T-helper 1 cell (primary cell): ENCODE measurements around the gene MECP2.
A peak's percentile ranks its signal among the peaks of the same experiment; 100 is the strongest.

ENCODE experiments used
- DNase-seq, 5 donors: peaks; one replicate each; pipeline ENCODE4 v3.0.0-alpha.2; 2012 to 2020

The MECP2 gene

DNA sequence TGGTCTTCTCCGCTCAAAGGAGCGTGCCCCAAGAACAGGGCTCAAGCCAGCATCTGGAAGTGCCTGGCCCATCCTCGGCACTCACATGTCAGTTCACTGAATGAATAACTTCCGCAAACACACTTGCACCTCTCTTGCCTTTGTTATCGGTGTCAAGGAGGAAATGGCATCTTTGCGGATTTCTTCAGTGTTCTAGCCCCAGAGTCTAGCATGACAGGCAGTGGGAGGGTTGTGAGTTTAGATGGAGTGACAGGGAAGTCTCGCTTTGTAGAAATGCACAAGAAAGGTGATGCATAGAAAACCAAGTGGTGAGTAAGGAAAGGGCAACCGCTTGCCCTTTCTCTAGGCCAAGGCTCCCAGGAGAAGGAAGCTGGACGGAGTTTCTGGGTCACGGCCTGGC lies 17.6 kb upstream of the MECP2 start:
- DNase-seq, result no peak

DNA sequence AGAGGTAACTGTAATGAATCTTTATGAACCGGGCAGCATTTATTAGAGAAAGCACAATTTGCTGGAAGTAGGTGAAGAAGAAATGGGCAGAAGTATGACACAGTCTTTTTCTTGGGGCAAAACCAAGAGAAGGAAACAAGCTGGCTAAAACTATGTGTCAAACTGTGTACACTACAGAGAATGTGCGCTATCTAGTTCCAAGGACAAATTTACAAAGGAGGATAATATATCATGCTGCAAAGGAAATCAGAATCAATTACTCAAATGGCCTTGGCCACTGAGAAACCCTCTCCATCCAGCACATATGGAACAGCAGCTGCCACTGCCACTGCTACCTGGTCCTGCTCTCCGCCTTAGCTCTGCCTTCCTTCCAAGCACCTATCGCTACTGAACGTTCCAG lies 17.1 kb upstream of the MECP2 start:
- DNase-seq, result no peak

DNA sequence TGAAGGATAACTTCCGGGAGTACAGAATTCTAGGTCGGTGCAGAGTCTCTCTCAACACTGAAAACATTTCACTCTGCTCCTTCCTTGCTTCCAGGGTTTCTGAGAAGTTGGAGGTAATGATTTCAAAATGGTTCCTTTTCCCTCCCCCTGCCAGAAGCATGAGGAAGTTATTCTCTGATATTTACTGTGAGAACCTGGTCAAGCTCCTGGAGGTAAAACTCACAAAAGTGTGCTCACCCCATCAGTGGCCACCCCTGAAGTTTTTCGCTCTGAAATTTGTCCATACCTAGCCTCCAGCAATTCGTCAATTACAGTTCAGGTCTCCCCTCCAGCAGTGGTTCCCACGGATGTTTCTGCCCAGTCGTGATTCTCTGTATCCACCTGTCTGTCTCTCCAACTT lies 16.2 kb upstream of the MECP2 start:
- DNase-seq, result no peak

DNA sequence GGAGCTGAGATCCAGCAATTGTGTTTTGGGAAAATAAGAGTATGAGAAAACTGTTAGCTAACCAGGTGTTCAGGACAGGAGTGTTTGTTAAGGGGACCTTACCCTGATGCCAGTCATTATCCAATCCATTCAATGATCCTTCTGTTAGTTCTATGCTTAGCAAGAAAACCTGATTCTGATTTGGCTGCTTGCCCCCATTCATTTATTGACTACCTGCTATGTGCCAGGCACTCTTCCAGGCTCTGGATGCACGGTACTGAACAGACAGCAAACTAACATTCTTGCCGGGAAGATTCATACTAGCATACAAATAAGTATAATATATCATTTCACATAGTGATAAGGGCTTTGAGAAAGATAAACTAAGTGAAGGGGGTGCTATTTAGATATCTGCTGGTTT lies 1.0 kb upstream of the MECP2 start:
- DNase-seq, result no peak

DNA sequence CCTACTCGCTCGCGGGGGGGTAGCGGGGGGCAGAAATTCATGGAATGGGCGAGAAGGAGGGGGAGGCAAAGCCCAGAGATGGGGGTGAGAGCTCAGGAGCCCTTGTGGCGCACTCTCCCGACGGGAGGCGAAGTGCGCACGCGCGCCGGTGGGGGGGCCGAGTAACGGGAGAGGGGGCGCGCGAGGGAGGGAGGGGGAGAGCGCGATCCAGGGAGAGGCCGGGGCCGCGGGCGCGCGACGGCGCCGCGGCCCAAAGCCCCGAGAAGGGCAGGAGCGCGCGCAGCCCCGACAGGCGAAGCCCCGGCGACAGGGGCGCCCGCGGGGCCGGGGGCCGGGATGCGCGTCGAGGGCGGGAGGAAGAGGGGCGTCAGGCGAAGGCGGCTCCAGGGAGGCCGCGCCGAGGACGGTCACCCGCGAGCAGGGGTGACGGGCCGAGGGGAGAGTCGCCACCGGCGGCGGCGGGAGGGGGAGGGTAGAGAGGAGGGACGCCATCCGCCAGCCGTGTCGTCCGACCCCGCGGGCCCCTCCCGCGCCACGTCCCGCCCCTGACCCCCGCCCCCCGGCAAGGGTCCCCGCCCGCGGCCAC lies 421 bp downstream of the MECP2 start:
- peak; percentile 56 to 69 (median 59) for DNase-seq

DNA sequence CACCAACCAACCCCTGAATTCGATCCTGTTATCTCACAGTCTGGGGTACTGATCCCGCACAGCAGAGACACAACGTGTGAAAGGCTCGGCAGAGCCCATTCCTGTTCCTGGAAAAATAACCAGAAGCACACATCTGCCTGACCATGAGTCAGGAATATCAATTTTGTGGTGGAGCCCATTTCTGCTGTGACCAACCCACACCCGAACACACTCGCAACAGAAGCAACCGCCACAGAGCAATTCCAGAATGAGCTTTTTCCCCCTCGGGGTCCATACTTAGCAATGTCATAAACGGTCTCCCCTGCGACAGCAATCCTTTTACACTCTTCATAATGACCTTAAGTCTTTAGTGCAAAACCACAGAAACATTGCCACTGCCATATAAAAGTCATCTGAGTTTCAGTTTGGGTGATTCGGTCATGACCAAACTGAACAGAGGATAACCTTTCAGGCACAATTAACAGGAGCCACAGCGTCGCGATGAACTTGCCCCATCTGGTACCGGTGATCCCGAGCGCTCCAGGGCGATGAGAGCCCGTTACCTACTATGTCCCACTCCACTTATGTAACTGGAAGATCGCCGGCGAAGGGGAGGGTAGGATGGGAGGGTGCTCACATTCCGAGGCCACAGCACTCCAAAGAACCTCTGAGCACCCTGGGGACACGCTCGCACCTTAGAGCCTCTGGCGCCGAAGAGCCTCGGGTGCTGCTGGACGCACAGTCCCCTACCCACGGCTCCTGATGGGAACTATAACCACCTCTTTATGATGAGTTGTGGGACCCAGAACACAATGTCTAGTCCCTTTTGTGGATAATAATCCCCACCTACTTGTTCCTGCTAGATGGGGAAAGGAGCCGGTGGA lies 1.1 kb downstream of the MECP2 start:
- peak in 1 of 5 donors; percentile 32 for DNase-seq

DNA sequence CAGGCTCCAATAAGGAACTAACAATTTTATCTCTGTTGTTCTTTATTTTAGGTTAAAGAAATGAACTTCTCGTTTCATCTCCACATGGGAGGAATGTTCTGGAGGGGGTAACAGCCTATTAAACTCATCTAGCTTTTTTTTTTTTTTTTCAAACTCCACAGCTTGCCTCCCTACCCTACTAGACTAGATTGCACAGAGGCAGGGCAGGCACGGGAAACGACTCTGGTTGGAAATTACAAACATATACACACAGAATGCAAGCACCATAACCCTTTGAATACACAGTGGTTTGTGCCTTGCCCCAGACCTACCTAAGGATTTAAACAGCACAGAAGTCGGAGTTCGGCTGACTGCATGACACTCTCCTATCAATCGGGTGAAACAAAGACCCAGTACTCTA lies 2.7 kb downstream of the MECP2 start:
- DNase-seq, result no peak

DNA sequence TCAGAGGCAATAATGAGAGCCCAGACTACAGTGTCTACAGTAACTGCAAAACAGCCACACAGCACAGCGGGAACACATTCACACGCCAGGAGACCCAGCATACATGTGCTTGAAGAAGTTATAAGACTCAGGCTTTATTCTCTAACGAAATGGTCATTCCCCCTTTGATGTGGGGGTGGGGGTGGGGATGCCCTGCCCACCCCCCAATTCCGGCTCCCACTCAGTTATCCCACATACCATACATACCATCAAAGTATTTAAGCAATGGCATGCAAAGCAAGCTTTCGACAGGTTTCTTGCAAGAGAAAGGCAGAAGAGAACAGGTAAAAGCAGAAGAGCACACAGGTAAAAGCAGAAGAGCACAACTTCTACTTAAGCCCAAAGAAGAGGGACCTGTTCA lies 3.6 kb downstream of the MECP2 start:
- no peak for DNase-seq

DNA sequence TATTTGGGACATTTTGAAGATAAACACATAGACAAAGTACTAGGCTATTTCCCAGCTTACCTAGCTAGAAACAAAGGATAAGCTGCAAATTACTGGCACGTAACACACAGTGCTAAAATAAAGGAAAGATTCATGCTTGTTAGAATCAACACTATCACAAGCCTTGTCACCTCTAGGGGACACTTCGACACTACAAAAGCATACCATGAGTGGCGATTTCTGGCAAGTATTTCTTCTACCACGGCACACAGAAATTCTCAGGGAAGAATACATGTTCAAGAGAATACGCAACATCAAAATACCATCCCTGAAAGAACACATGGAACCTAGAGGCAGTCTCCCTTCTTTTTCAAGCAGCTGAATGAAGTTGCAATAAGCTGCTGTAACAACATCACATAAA lies 5.1 kb downstream of the MECP2 start:
- DNase-seq, result no peak

DNA sequence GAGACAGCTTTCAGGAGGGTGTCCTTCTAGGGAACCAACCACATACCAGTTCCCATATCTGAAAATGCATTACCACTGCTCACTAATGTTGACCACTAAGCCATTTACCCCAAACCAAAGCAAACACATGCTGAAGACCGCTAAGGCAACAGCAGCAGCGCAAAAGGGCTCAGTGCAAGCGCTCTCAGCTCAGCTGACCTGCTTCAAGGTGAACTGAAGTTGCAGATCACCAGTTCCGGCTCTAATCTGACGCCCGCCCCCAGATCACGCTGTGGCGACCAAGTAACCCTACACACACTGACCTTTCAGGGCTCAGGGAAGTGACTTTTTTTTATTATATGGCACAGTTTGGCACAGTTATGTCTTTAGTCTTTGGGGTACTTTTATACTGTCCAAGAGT lies 5.8 kb downstream of the MECP2 start:
- no peak for DNase-seq

DNA sequence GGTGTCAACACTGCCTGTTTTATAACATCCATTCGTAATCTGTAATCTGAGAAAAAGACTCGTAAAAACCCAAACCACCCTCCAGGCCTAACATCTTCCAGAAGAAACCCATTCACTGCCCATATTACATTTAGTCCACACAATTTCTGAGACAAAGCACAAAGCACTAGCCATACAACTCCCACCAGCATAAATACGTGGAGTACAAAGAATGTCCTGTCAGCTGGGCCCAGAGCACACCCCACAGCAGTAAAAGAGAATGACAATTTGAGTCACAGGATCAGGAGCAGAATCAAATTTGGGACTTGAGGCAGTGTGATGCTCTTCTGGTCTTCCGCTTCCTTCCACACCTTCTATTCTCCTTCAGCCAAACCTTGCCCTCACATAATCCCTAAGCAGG lies 6.8 kb downstream of the MECP2 start:
- no peak for DNase-seq

DNA sequence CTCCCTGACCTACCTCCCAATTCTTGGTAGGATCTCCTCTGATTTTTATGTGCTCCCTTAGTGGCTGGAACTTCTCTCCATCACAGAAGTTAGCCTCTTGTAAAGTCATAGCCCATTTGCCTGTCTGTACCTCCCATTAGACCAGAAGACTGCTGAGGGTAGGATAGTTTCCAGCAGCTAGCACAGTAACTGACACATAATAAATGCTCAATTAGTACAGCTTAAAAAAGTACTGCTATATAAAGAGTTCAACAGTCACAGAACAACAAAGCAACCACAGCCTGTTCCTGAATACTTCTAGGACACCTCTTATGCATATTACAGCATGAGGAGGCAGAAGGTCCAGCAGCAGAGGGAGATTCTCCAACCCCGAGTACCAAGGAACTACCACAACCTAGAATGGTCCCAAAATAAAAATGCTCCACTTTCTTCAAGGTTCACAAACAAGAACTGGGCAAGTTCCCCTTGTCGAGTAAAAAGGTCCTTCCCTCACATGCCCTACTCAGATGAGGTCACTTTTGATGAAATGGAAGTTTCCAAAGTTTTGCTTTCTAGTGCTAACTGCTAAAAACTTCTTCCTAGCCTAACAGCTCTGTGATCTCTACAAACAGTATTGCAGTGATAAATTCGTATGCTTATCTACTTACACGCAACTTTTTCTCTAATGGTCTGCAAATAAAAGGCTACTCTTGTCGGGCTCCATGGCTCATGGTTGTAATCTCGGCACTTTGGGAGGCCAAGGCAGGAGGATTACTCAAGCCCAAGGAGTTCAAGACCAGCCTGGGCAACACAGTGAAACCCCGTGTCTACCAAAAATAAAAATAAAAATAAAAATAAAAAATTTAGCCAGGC lies 12.8 kb downstream of the MECP2 start:
- no peak for DNase-seq

DNA sequence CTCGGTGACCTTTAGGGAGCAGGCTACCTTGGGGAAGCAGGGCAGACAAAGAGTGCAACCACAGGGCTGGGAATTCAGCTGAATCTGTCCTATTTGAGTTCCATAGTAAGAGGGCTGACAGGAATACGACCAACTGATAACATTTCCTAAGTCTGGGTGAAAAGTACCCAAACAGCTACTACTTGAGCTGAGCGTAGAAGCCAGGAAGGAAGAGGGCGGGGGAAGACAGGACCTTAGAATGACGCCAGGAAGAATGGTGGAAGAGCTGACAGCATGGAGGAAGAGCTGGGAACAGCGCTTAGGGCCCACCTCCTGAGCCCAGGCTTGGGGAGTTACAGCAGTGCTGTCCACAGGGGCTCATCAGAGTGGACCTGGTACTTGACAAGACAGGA lies 14.4 kb downstream of the MECP2 start:
- no peak for DNase-seq

DNA sequence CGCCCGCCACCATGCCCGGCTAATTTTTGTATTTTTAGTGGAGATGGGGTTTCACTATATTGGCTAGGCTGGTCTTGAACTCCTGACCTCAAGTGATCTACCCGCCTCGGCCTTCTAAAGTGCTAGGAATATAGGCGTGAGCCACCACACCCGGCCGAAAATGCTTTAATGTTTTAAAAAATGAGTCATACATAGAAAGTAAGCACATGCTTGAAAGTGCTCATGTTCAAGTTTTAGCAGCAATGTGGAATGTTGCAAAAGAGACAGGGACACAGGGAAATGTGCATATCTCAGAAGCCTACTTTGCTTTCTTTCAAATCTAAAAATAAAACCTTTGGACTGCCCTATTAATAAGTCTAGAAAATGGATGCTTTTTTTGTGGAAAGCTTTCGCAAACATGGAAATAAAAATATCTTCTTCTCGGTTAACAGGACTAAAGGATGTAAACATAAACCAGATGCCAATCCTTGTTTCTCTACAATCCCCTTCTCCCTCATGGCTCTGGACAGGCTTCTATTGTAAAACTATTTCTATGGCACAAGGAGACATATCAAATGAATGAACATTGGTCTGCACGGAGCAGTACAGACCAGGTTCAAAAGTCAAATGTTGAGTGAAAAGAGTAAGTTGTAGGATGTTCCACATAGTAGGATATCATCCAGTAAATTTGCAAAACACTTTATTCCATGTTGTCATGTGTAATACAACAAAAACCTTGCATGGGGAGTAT lies 15.0 kb downstream of the MECP2 start:
- no peak for DNase-seq

DNA sequence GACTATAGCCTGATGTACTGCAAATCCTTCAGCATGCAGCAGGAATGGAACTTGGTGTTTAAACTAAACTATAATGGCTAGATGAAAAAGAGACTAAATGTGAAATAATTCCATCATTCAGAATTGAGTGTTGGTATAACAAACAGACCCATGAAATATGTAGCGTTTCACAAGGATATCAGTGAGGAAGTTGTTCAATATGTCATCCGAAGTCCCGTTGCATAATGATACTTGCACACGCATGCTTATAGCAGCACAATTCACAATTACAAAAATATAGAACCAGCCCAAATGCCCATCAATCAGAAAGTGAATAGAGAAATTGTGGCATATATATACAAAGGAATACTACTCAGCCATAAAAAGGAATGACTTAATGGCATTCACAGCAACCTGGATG lies 20.4 kb downstream of the MECP2 start:
- no peak for DNase-seq

DNA sequence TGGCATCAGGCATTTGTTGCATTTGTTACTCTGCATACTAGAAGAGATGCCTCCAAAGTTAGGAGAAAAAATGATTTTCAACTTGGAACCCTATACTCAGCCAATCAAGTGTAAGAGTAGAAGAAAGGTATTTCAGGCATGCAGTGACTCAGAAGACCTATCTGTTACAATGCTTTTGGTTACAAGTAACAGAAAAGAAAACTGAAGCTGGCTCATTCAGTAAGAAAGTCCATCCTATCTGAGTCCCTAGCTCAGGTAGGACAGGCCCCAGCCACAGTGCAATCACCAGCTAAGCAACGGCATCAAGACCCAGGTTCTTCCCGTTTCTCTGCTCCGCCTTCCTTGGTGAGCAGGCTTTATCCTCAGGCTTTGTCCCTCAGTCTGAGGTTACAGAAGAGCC lies 23.3 kb downstream of the MECP2 start:
- DNase-seq, result no peak

DNA sequence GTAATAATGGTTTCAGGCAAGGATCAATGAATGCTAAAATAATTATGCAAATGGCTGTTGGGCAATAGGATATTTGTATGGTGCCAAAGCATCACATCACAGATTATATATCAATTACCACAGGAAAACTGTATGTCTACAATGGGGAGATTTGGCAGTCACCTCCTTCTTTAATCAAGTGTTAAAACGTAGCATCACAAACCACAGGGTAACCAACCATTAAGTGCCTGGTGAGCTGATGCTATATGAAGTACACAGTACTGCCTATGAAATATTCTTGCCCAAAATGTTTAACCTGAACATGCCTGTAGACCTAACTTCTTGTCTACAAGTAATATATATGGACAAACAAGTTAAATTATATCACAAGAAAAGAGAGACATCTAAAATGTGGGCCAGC lies 25.3 kb downstream of the MECP2 start:
- DNase-seq, result no peak

DNA sequence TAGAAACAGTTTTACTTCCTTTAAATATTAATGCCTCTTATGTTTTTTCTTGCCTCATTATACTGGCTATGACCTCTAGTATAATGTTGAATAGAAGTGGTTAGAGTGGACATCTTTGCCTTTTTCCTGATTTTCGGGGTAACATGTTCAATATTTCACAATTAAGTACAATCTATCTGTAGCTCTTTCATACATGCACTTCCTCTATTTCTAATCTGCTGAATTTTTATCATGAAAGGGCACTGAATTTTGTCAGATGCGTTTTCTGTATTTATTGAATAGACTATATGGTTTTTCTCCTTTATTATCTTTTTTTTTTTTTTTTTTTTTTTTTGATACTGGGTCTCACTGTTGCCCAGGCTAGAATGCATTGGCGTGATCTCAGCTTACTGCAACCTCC lies 29.0 kb downstream of the MECP2 start:
- DNase-seq, result no peak

DNA sequence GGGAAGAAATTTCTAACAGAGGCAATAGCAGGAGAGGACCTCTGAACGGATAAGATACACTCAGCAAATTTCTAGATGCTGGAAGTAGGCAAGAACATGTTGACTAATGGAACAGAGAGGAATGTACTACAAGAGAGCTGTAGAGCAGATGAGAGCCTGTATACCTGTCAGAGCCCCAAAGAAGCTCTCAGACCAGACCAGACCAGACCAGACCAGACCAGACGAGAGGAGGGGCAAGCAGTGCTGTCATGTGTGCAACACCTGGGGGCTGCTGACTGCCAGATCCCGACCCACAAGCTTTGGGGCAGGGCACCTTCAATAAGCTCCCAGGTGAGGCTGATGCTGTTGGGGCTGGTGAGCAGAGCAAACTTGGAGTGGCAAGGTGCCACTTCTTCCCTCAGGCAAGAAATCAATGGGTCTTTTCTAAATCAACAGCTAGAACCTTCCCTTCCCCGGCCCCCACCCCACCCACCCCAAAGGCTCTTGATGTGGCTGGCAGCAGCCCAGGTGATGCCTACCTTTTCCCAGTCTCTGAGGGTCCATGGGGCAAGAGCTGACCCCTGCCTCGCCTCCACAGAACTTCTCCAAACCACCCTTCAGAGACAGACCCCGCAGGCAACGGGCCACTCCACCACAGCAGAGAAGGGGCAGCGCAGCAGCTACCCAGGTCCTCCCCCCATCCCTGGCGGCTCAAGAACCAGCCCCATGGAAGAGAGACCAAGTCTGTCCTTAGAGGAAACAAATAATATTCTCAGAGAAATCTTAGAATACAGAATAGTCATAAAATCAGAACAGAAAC lies 32.7 kb downstream of the MECP2 start:
- no peak for DNase-seq

DNA sequence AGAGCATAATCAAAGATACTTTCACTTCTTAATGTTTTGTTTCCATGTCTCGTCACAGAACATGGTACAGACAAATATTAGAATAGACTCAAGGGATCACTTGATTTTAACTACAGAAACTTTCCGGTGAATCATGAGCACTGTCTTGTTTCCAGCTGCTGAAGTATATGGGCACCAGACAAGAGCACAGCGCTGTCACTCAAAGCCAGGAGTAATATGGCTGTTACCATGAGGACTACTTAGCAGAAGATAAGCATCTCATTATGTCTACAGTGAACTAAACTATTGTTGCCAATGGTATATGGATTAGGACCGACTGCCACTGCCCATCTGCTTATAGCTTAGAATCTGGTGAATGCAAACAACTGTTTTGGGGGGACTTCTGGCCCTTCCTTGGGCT lies 34.3 kb downstream of the MECP2 start:
- DNase-seq, result no peak

DNA sequence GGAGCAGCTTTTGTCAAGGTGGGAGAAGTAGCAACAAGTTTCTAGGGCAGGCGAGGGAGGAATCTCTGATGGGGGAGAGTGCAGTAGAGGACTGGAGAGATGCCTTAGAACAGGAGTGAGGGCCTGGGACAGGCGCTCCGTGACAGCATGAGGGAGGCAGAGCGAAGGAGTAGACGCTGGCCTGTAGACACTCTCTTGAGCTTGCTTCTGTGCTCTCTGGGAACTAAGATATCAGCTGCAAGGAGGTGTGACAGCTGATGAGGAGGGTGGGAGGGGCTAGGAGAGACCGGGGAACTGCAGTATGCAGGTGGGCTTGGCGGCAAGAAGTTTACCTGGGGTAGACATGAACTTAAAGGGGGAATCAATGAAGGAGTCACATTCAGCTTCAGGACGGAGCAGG lies 35.7 kb downstream of the MECP2 start:
- no peak for DNase-seq

DNA sequence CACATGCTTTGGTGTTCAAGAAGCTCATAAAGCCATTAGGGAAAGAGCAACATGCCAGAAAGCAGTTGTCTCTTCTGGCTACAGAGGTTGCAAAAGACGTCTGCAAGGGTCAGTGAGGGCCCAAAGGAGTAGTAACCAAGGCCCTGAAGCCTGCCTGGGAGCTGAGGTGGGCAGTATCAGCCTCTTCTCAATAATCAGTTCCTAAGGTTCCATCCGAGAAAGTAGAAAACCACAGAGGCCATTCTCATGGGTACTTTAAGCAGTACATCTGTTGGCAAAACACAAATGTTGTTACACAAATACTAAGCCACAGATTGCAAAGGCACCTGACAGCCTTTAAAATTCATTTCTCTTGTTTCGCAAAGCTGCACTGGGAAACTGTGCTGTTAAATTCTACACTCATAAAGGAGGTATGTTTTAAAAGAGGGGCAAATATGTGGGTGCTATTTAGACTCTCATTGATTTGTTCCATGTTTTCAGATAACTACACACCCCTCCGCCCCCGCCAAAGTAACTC lies 37.7 kb downstream of the MECP2 start:
- DNase-seq, result no peak
